Mononuclear cell (primary cell): ENCODE data around the gene LDAH. TPM values are rescaled to one million over a fixed set of nuclear protein-coding genes. Genes with fewer than 3 reads are reported as not detected.

ENCODE experiments used
- total RNA-seq: library from RNA; depleted of rRNA; stranded (reverse); fragments of >200 nt; gene quantifications from one replicate; pipeline ENCODE4 v1.2.3, GENCODE V29; 2012

The LDAH gene
- total RNA-seq, 1 donor: 5.2 TPM

Other genes with a start within 250 kb of the LDAH start
- gene HS1BP3, start 172.0 kb downstream of the LDAH start, total RNA-seq: 10.2 TPM
- 0.31 TPM for gene GDF7, start 156.0 kb downstream of the LDAH start, total RNA-seq
- gene APOB, start 221.0 kb upstream of the LDAH start, total RNA-seq: not detected